NOMO-1 (cell line): ENCODE results near the gene RDH16.
"Not testable (repeated sequence)": the region's sequence is repeated elsewhere in the genome, so short reads cannot be mapped to it uniquely, and the experiment has no call there.

Experiments
- DNase-seq, 2 experiments: peaks; one replicate each; lab custom pipeline; 2025; ENCODE audit not compliant: unreplicated experiment in 2 of 2; lab: John Stamatoyannopoulos, UW

Gene RDH16

DNA sequence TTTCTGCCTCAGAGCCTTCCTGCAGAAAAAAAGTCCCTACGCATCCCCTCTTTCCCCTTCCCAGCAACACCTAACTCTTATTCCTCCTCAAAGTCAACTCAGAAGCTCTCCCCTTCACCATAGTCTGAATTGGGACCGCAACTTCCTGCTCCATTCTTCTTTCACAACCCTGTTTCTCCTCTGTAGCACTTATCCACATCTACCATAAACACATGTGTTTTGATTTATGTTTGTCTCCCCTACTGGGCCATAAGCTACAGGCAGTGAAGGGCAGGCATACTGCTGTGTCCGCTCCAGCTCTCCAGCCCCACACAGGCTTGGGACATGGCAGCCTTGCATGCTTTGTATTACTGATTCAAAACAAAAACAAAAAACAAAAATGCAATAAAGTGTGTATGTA lies 29.1 kb downstream of the RDH16 start:
- DNase-seq, result peak in 1 of 2 experiments; percentile 71

DNA sequence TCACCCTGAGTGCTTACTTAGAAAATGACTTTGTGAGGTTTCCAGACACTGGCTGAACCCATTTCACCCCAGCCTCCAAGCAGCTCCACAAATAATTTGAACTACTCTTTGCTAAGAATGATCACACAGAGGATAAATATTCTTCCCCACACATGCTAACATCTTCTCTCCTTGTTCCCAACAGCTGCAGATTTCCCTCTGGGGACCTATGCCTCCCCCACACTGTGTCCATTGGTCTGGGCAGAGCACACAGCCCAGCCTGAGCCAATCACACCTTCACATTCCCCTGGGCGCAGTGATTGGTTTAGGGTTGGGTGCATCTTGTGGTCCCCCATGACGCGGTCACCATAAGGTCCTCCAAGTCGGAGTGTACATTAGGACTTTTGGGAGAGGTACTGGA lies 30.1 kb downstream of the RDH16 start:
- no peak for DNase-seq

DNA sequence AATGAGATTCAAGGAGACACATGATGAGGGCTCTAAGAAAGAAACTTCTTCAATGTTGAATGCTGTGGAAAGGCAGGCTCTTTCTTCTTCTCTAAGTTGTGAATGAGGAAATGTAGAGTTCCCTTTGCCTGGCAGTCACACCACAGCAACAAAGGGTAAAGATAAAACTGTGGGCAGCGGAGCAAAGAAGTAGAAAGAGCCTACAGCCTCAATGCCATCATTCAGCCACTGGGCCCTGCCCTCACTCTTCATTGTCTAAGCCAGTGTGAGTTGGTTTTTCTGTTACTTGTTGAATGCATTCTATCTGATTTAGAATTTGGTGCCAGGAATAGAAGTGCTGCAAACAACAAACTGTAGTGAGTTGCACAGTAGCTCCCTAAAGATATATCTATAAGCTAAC lies 35.4 kb downstream of the RDH16 start:
- peak in 1 of 2 experiments; percentile 25 for DNase-seq

DNA sequence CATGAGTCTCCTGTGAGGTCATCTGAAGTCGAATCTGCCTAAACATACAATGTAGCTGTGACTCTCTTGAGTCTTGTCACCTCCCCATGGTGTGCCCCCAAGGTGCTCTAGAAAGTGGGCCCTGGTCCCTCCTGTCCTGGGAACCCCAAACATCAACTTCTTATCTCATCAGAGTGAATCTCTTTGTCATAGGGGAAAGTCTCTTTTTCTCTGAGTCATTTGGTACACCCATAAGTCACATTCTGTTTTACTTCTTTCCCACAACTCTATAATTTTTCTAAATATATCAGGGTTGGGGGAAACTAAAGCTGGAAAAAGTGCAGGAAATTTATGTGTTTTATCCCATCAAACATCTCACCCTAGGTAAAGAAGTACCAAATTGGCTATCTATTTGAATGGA lies 36.1 kb downstream of the RDH16 start:
- DNase-seq, result no peak

DNA sequence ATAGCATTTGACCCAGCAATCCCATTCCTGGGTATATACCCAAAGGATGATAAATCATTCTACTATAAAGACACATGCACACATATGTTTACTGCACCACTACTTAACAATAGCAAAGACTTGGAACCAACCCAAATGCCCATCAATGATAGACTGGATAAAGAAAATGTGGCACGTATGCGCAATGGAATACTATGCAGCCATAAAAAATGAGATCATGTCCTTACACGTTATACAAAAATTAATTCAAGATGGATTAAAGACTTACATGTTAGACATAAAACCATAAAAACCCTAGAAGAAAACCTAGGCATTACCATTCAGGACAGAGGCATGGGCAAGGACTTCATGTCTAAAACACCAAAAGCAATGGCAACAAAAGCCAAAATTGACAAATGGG lies 39.3 kb downstream of the RDH16 start:
- not testable (repeated sequence) for DNase-seq

DNA sequence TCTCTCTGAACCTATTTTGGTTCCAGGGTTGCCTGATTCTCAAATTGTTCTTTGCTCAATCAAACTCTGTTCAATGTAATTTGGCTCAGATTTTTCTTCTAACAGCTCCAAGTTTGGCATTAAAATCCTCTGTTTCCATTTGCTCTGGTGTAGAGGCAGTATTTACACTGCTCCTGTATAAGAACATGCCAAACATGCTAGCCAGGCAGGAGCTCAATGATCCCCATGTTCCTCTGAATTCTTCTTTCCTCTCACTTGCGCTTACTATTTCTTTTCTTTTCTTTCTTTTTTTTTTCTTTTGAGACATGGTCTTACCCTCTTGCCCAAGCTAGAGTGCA lies 40.4 kb downstream of the RDH16 start:
- DNase-seq, result no peak

DNA sequence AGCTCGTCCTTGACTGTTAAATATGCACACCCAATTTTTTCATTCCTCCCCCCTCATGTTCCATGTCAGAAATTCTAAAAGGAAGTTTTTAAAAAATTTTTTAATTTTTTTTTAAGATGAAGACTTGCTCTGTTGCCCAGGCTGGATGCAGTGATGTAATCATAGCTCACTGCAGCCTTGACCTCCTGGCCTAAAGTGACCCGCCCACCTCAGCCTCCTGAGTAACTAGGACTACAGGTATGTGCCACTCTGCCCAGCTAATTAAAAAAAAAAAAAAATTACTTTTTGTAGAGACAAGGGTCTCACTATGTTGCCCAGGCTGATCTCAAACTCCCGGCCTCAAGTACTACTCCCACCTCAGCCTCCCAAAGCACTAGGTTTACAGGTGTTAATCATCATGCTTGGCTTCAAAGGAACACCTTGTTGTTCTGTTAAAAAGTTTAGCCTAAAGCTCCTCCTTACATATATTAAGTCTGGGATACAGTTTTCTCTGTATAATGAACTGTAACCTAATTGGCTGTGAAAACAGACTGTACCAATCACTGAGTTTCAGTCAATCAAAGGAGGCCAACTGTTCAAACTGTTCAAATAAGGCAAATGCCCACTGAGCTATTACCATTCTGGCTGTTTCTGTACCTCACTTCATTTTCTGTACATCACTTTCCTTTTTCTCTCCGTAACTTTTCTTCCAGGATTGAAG lies 41.0 kb downstream of the RDH16 start:
- no peak for DNase-seq

DNA sequence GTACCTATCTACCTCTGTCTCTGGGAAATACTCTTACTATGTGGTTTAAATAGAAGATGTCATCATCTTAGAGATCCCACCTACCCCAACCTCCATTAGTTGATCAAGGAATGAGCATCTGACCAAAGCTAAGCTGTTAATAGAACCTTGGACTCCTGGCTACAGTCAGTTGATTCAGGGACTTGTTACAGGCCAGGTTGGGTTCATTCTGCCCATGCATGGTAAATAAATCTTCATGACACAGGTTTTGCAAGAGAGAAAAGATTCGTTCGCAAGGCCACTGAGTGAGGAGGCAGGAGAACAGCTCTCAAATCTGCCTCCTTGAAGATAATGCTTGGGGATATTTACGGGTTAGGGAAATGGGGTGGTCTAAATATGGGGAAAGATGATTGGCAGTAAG lies 42.7 kb downstream of the RDH16 start:
- no peak for DNase-seq

DNA sequence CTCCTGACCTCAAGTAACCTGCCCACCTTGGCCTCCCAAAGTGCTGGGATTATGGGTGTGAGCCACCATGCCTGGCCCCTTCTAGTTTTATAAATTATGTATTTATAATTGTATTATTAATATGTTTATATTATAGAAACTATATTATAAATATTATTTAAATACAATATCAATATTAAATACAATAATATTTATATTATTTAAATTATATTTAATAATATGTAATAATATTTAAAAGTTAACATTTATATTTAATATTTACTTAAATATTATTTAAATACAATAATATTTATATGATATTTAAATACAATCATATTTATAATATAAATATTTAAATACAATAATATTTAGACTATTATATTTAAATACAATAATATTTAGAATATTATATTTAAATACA lies 43.2 kb downstream of the RDH16 start:
- DNase-seq, result no peak

DNA sequence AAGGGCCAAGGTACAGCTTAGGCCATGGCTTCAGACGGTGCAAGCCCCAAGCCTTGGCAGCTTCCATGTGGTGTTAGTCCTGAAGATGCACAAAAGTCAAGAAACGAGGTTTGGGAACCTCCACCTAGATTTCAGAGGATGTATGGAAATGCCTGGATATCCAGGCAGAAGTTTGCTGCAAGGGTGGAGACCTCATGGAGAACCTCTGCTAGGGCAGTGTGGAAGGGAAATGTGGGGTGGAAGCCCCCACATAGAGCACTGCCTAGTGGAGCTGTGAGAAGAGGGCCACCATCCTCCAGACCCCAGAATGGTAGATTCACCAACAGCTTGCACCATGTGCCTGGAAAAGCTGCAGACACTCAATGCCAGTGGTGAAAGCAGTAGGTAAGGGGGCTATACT lies 48.0 kb downstream of the RDH16 start:
- DNase-seq, result not testable (repeated sequence)

DNA sequence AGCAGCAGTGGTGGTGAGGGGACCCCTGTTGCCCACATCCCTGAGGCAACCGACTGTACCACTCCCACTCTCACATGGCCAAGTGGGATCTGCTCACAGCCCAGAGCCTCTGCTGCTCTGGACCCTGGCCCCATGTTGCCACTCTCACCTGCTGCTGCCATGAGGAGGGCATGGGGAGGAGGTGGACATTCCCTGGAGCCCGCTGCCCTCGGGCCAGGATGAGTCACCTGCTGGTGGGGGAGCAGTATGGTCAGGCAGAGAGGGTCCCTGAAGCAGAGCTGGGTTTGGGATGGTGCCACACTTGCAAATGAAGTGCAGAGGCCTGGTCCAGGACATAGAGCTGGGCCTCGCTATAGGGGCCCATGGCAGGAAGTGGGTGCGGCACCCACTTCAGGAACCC lies 49.3 kb downstream of the RDH16 start:
- DNase-seq, result no peak

DNA sequence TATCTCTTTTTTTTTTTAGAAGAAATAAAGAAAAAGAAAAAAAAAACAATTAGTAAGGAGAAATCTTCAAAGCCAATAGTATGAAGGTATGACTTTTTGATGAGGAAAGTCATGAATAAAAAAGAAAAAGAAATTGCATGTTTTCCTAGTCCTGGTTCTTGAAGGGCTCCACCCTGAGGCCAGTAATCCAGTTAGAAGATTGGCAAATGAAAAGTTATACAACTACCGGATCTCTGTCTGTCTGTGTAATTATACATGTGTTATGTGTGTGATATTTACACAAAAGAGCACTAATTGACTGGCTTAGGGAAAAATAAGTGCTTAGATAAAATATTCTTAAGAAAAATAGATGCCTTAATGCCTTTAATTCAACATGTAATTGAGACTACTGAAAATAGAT lies 51.6 kb downstream of the RDH16 start:
- no peak for DNase-seq

DNA sequence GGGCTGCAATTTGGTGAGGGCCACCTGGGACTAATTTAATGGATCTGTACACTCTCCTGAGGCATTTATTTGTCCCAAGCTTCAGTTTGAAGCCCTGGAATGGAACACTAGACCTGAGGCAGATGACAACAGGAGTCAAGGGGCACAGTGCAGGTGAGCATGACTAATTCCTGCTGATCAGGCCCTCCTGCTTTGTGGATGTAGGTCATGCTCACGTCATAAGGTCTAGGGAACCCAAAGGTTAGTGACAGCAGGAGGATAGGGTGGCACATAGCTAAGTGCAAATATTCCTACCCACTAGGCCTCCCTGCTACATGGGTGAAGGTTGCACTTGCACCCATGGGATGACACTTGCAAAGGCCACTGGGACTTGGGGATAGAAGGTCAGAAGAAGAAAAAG lies 54.0 kb downstream of the RDH16 start:
- no peak for DNase-seq
